Glutamatergic neuron (in vitro differentiated cells): ENCODE measurements around the gene SYTL1. TPM values are rescaled to one million over a fixed set of nuclear protein-coding genes. Genes with fewer than 3 reads are reported as not detected.

Experiments used
- DNase-seq: peaks from one replicate; pipeline ENCODE4 v3.0.0; 2022
- H3K27ac Mint-ChIP-seq: one replicate; pipeline ENCODE4 v1.8.0; 2020; ENCODE audit warnings: mild to moderate bottlenecking, mixed read lengths, inconsistent platforms; ENCODE audit not compliant: unreplicated experiment
- H3K27me3 Mint-ChIP-seq: one replicate; pipeline ENCODE4 v1.8.0; 2020; ENCODE audit warnings: mild to moderate bottlenecking, moderate library complexity, mixed read lengths, inconsistent platforms; ENCODE audit not compliant: unreplicated experiment
- H3K36me3 Mint-ChIP-seq: one replicate; pipeline ENCODE4 v1.8.0; 2020; ENCODE audit warnings: mild to moderate bottlenecking, mixed read lengths, inconsistent platforms; ENCODE audit not compliant: unreplicated experiment
- H3K4me1 Mint-ChIP-seq: one replicate; pipeline ENCODE4 v1.8.0; 2020; ENCODE audit warnings: mild to moderate bottlenecking, low read depth, mixed read lengths, inconsistent platforms; ENCODE audit not compliant: unreplicated experiment
- H3K4me3 Mint-ChIP-seq: one replicate; pipeline ENCODE4 v1.8.0; 2020; ENCODE audit warnings: mild to moderate bottlenecking, mixed read lengths, inconsistent platforms; ENCODE audit not compliant: unreplicated experiment
- H3K9me3 Mint-ChIP-seq: one replicate; pipeline ENCODE4 v1.8.0; 2020; ENCODE audit warnings: mild to moderate bottlenecking, moderate library complexity, mixed read lengths, inconsistent platforms; ENCODE audit not compliant: unreplicated experiment
- CTCF ChIP-seq: fragments of 200-600 bp; sonication (generic); IDR thresholded peaks from one replicate; pipeline ENCODE4 v1.5.0; 2021; ENCODE audit not compliant: partially characterized antibody, unreplicated experiment
- total RNA-seq: library from RNA; stranded (reverse); fragmentation: NEBNext Ultra II Directional; extraction: Animal tissue kit (Norgen Biotek cat#: 25700); gene quantifications from one replicate; pipeline ENCODE4 v1.2.1, GENCODE V29; 2021; ENCODE audit not compliant: unreplicated experiment

The SYTL1 gene
- total RNA-seq, 1 donor from 2014 or later: 3.2 TPM

- Mint-ChIP-seq H3K9me3 (peaks cover 3% of the 10 kb centered on the region), H3K4me3 (no peak overlapping the region), H3K36me3 (no peaks in the 10 kb centered on the region), H3K27me3 (peaks cover 4% of the 10 kb centered on the region), H3K4me1 (peaks cover 4% of the 10 kb centered on the region), H3K27ac (no peak overlapping the region)
- TF ChIP-seq CTCF: peak; percentile 43
- no peak for DNase-seq
Observed at GRCh38 chr1:27372808-27373690, 31.2 kb downstream of the SYTL1 start.

GRCh38 chr1:27374362-27375086 lies 32.7 kb downstream of the SYTL1 start, which contains the start of gene FCN3:
Gene FCN3 (minus strand): TSS chr1:27374824. CDS start chr1:27374818, 6 bp downstream.
- H3K27me3 Mint-ChIP-seq: peaks cover 4% of the 10 kb centered on the region
- H3K4me1 Mint-ChIP-seq: peaks cover 4% of the 10 kb centered on the region
- peaks cover 3% of the 10 kb centered on the region for H3K9me3 Mint-ChIP-seq
- H3K27ac Mint-ChIP-seq: no peak within 1 kb of the TSS
- H3K4me3 Mint-ChIP-seq: no peak within 1 kb of the TSS
- no peak for TF ChIP-seq CTCF
- no peak for DNase-seq
- no peaks in the 10 kb centered on the region for H3K36me3 Mint-ChIP-seq

GRCh38 chr1:27377760-27378495 lies 36.1 kb downstream of the SYTL1 start:
- no peaks in the 10 kb centered on the region for H3K36me3 Mint-ChIP-seq
- peaks cover 3% of the 10 kb centered on the region for H3K9me3 Mint-ChIP-seq
- peak overlapping the region; percentile 33 for H3K27ac Mint-ChIP-seq
- peaks cover 10% of the 10 kb centered on the region for H3K27me3 Mint-ChIP-seq
- TF ChIP-seq CTCF: no peak
- H3K4me3 Mint-ChIP-seq: no peak overlapping the region
- DNase-seq: no peak
- H3K4me1 Mint-ChIP-seq: peaks cover 4% of the 10 kb centered on the region

DNA sequence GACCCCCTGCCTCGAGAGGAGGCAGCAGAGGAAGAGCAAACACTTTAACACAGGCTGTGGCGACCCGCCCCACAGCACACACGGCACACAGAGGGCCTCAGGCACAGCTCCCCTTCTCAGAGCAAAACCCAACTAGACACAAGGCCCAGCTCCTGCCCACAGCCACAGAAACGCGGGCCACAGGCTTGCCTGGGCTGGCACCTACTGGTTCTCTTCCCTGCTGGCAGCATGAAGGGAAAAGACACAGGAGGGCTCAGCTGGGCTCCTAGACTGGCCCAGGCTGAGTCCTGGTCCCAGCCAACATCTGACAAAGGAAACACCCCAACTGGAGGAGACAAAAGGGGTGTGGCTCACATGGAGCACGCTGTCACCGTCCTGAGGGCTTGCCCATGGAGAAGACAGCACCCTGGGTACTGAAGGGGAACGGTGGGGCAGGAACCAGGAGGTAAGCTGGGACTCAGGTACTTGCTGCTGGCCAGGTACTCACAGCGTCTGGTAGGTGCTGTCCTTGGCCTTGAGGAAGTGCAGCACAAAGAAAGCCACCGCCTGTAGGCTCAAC lies 37.8 kb downstream of the SYTL1 start:
- no peak for TF ChIP-seq CTCF
- peaks cover 3% of the 10 kb centered on the region for H3K9me3 Mint-ChIP-seq
- peaks cover 10% of the 10 kb centered on the region for H3K27me3 Mint-ChIP-seq
- no peak for DNase-seq
- H3K4me1 Mint-ChIP-seq: peaks cover 4% of the 10 kb centered on the region
- no peak overlapping the region for H3K27ac Mint-ChIP-seq
- no peaks in the 10 kb centered on the region for H3K36me3 Mint-ChIP-seq
- no peak overlapping the region for H3K4me3 Mint-ChIP-seq
